ENCODE results near the gene HMG20A.

DNA sequence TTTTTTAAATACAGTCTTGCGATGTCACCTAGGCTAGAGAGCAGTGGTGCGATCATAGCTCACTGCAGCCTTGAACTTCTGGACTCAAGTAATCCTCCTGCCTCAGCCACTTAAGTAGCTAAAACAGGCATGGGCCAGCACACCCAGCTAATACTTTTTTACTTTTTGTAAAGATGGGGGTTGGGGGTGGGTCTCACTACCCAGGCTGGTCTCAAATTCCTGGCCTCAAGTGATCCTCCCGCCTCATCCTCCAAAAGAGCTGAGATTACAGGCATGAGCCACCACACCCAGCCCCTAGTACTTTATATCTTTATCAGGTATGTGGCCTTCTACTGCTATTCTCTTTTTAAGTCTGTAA is 9.1 kb upstream of the HMG20A start:
- TF ChIP-seq EZH2 (IDR thresholded peaks at IDR 0.05; ENCODE audit: borderline replicate concordance, control insufficient read depth, low read depth, low read length) (no peak), MYB (IDR thresholded peaks at IDR 0.05; ENCODE audit: borderline replicate concordance, low read depth, low read length) (no peak), POLR2A (IDR thresholded peaks at IDR 0.05; ENCODE audit: low read depth, low read length) (no peak), SMAD1 (IDR thresholded peaks at IDR 0.05; ENCODE audit: low read depth, partially characterized antibody) (no peak)
- TF ChIP-seq, protein P1, sequence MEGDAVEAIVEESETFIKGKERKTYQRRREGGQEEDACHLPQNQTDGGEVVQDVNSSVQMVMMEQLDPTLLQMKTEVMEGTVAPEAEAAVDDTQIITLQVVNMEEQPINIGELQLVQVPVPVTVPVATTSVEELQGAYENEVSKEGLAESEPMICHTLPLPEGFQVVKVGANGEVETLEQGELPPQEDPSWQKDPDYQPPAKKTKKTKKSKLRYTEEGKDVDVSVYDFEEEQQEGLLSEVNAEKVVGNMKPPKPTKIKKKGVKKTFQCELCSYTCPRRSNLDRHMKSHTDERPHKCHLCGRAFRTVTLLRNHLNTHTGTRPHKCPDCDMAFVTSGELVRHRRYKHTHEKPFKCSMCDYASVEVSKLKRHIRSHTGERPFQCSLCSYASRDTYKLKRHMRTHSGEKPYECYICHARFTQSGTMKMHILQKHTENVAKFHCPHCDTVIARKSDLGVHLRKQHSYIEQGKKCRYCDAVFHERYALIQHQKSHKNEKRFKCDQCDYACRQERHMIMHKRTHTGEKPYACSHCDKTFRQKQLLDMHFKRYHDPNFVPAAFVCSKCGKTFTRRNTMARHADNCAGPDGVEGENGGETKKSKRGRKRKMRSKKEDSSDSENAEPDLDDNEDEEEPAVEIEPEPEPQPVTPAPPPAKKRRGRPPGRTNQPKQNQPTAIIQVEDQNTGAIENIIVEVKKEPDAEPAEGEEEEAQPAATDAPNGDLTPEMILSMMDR (IDR thresholded peaks at IDR 0.05 in 2 of 3, conservative IDR thresholded peaks at IDR 0.05 in 1 of 3; ENCODE audit: control insufficient read depth in 2 of 3, extremely low read depth in 1 of 3, insufficient read depth in 1 of 3, low read depth in 3 of 3, low read length in 3 of 3) = no peak
